GM20431 (cell line): Measurements from ENCODE around the gene VSIG10.
"Not testable (repeated sequence)": the region's sequence is repeated elsewhere in the genome, so short reads cannot be mapped to it uniquely, and the experiment has no call there.

Experiments used
- in situ Hi-C: fragments of 300-500 bp; cut with MseI, MboI; formaldehyde crosslinking; loops from one replicate; pipeline ENCODE4 v1.15.0; 2020; ENCODE audit warnings: low sequenced_read_pairs; ENCODE audit not compliant: unreplicated experiment

The VSIG10 gene

DNA sequence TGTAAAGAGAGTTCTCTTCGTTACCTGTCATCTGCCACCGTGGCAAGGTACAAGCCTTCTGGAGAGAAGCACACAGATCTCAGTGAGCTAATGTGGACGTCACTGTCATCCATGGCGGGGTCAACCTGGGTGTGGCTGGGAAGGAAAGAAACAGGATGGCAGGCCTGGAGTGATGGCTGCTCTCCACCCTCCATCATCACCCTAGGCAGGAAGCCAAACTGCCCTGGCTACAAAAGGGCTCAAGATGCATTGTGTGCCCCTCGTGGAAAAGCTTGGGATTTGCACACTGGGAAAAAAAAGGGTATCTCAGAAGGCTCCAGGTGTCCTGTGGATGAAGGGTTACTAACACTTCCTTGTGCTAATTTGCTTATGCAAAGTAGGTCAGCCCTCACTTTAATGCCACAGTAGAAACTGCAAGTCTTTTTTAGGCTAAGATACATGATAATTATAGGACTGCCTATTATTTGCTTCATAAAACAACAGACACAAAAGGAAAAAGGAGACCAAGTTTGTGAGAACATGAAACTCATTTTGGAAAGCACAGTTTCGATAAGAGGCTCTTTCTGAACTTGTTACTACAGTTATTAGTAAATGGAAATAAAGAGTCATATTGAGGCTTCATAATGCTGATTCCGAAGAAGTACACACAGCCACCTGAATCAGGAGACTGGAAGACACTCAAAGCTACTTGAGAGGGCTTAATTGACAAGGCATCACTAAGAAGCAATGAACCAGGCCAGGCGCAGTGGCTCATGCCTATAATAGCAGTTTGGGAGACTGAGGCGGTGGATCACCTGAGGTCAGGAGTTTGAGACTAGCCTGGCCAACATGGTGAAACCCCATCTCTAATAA lies 68.4 kb downstream of the VSIG10 start:
- in situ Hi-C loops = no loop called here

DNA sequence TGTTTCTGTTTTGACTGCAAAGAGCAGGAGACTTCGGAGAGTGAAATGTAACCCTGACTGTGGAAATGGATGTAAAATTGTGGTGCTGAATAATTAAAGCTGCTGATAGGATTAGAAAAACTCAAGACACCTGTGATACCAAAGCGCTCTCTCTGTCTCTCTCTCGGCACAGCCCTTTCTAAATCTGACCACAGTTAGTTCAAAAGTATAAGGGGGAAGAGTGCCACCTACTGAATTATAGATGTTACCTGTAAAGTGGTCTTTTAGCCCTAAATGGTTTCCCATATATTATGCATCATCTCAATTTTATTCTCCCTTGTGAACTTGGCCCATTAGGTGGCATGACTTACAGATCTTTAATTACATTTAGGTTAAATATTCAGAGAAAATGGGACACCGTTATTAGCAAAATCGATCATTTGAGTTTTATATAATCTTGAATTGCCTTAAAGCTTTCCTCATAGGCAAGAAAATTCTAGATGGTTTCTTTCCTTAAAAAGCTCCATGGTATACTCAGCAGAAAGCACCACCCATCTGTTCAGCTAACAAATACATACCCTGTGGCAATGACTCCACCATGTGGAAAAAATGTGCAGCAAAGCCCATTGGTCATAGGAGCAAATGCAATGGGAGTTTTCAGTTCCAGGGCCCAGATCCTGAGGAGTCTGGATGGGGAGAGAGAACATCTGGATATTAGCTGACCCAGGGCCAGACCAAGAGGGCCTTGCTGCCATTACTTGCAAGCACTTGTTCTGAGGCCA lies 69.2 kb downstream of the VSIG10 start:
- in situ Hi-C loops = no loop called here

DNA sequence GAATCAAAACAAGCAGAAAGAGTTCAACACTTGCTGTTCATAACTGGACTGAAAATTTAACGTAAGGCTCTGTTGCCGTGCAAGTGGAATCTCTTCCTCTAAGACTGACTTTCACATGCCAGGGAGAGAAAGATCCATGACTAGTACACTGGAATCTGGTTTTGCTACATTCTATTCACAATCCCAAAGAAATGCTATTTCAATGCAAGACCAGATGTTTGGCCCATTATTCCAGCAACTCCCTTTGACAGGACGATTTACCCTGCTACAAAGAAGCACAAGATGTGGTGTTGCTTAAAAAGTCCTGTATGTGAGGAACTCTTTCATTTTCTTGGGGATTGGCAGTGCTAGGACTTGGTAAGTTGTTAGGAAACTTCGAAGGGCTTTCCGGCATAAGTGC lies 69.9 kb downstream of the VSIG10 start:
- in situ Hi-C loops = no loop called here

DNA sequence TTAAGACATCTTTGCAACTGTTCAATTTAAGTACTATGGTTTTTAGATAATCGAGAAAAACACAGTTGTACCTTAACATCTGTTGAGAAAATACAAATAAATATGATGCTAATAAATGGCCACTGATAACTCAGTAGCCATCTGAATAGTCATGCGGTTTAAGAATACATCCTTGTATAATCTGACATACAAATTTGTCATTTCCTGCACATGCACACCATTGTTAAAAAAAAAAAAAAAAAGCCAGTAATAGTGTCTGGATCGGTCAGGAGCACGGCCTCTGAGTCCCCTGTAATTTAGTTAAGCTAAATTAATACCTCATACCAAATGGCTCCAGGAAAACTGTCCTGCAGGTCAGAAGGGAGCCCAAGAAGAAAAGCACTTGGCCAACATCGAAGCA lies 70.5 kb downstream of the VSIG10 start:
- in situ Hi-C loops = no loop called here

DNA sequence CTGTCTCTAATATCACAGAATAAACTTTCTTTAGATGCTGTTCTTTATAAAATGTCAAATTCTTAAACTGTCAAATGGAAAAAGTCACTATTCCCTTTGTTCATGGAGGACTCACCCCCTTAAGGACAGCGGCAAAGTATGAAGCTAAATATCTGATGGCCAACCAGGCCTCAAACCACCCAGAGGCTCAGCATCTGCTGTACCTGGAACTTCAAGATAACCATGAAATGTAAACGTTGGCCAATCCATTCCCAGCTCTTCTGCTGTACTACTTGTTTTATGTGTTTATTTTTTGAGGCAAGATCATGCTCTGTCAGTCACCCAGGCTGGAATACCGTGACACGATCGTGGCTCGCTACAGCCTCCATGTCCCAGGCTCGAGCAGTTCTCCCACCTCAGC lies 71.6 kb downstream of the VSIG10 start:
- in situ Hi-C loops = no loop called here

DNA sequence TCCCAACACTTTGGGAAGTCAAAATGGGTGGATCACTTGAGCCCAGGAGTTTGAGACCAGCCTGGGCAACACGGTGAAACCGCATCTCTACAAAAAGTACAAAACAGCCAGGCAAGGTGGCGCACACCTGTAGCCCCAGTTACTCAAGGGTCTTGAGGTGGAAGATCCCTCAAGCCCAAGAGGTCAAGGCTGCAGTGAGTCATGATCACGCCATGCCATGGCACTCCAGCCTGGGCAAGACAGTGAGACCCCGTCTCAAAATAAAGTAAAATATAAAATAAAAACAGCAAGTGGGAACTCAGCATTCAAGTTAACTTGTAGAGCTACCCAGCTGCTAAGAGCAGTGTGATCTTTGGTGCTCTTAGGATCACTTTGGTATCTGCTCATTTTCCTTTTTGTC lies 74.6 kb downstream of the VSIG10 start:
- in situ Hi-C loops = no loop called here

DNA sequence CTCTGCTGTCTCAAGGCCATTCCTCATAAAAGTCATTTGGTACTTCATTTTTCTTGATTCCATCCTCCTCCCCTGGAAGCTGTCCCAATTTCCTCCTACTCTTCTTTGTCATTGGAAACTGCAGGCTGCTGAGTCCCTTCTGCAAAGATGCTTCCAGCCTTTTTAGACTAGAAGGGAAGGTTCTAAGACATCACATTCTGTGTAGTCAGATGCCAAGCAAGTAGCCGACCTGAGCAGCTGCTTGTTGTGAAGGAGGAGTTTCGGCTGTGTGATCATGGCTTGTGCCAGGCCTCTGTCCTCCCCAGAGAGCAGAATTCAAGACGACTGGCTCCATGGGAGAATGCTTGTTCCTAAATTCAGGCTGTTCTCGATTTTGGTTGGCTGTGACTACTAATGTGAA lies 78.6 kb downstream of the VSIG10 start:
- in situ Hi-C loops = no loop called here

DNA sequence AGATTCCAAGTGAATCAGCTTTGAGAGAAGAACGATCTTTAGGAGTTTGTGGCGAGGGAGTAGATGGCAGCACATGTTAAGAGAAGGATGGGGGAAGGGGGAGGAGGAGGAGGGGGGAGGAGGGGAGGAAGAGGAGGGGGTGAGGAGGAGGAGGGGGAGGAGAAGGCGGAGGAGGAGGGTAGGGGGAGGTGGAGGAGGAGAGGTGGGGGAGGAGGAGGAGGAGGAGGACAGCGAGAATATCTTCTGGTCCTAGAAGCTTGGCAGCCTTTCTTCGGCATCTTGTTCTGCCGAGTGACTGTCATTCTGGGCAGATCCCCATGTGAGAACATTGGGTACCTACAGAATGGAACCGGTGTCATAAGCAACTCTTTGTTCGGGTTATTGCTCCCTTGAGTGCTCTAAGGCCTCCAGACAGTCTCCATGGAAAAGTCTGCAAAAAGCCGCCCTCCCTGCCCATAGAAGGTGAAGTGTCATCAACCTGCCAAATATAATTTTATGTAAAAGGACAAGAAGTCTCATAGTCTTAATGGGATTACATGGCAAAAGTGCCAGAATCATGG lies 80.4 kb downstream of the VSIG10 start:
- in situ Hi-C loops = no loop called here

DNA sequence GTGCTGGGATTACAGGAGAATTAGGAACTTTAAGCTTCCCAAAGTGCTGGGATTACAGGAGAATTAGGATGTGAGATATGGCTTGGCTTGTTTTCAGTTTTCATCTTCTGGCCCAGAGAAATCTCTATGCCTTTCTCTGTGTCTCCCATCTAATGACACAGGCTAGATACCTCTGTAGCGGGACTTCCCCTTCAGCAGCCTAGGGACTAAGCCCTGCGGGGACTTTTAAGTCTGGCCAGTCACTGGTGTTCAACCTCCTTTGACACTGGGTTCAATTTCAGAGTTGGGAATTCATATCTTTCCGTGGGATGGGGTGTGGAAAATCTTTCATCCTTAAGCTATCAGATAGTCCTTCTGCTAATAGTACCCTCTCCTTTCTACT lies 81.1 kb downstream of the VSIG10 start:
- in situ Hi-C loops = no loop called here

DNA sequence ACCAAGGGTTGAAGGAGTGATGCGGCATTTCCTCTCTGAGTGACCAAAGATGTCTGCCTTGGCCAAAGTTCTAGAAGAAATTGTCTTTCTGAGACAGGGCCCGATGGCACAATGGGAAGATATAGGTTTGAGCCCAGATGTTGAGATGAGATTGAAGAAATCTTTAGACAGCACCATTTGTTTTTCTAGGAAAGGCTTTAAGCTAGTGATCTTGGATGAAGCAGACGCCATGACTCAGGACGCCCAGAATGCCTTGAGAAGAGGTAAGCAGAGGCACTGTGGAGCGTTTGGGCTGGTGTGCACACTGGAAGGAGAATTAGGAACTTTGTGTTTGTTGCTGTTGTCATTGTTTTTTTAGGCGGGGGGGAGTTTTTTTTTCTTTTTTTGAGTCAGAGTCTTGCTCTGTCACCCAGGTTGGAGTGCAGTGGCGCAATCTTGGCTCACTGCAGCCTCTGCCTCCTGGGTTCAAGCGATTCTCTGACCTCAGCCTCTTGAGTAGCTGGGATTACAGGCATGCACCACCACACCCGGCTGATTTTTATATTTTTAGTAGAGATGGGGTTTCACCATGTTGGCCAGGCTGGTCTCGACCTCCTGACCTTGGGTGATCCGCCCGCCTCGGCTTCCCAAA lies 81.6 kb downstream of the VSIG10 start:
- in situ Hi-C loops = not testable (repeated sequence)

DNA sequence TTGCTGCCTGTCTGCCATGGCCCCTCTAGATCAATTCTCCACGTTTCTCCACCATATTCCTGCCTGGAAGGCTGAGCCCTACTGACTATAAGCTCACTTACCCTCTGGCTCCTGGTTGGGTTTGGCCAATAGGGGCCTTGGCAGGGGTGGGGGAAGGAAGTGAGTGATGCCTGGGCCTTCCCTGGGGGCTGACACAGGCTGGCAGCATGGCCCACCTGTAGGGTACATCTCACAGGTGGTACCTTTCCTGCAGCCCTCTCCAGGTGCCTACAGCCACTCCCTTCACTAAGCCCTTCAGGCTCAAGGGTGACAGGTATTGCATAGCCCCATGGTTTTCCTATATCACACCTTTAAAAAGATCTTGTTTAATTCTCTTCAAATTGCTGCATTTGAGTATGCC lies 83.8 kb downstream of the VSIG10 start:
- in situ Hi-C loops = no loop called here

DNA sequence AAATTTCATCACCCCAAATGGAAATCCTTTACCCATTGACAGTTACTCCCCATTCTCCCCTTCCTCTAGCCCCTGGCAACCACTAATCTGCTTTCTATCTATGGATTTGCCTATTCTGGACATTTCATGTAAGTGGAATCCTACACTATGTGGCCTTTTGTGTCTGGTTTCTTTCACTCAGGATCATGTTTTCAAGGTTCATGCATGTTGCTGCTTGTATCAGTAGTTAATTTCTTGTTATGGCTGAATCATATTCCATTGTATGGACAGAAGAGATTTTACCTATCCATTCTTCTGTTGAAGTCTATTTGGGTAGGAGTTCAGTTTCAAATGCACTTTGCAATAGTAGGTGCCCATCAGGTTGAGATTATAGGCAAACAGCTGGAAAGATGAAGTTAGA lies 85.9 kb downstream of the VSIG10 start:
- in situ Hi-C loops = no loop called here

DNA sequence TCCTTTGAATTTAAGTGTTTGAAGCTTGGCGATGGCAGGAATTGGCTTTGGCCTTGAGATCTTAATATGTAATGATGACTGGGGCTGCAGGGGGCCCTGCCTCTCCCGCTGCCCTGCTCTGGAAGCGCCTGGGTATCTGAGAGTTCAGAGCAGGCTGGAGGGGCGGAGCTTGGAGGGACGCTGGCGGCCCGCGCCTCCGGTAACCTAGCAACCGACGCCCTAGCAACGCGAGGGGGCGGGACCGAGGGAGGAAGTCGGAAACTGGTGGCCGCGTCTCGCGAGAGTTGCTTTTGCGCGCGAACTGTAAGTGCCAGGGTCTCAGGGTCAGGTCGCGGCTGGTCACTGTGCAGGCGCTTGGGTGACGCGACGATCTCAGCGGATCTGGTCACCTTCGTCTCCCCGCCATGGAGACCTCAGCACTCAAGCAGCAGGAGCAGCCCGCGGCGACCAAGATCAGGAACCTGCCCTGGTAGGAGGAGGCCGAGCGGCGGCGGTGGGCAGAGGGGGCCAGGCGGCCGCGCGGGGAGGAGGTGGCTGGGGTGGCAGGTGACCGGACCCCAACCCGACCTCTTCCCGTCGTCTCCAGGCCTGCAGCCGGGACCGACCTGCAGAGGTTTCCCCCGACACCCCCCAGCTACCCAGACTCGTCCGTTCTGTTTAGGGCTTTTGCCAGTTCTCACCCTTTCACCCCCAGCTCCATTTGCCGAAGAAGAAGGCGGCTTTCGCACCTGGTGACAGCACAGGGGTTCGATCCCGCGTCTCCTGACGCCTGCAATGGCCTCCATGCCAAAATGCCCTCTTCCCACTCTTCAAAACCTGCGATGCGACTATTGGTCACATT lies 87.2 kb downstream of the VSIG10 start, which contains the start of gene RFC5:
Gene RFC5 (plus strand): TSS at position 280 of the 841 bp plus-strand sequence. CDS start 125 bp downstream, at position 405.
- in situ Hi-C loops = no loop called here

DNA sequence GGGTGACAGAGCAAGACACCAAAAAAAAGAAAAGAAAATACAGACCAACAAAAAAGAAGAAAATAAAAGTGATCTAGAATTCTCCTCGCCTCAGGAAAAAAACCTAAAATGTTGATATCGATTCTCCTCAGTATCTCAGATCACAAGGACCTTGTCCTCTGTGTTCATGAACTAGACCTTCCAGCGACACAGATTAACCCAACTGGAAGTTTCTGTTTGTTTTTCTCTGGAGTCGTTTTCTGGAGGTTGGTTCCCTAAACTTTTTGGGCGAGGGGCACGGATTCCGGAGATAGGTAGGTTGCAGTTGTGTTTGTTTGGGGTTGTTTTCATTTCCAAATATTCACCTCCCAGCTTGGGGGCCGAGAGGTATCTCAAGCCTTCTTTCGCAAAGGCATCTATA lies 87.9 kb downstream of the VSIG10 start:
- in situ Hi-C loops = no loop called here

DNA sequence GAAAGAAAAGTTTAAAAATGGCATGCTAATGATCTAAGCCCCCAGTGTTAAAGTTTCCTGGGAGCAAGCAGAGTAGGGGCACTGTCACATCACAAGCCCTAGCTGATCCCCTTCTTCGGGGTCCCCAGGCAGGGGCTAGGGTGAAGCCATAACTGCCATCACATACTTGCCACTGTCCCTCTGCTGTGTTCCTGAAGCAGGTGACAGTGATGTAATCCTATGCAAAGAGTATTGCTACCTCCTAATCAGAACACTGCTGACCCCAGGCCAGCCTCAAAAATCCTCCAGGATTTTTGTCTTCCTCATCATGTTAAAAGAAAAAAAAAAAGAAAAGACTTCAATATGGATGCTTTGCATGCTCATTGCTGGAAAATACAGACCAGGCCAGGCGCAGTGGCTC lies 88.5 kb downstream of the VSIG10 start:
- in situ Hi-C loops = no loop called here
